Stimulated activated CD4-positive, alpha-beta T cell treated with anti-CD3 and anti-CD28 coated beads, Interleukin-15, amount 100 ng/mL, for 48 hours (primary cell): ENCODE results near the gene SGPP2.
"Not testable (repeated sequence)": the region's sequence is repeated elsewhere in the genome, so short reads cannot be mapped to it uniquely, and the experiment has no call there.

ENCODE experiments used
- DNase-seq, 2 donors: peaks; one replicate each; pipeline ENCODE4 v3.0.0-alpha.2; 2020; ENCODE audit warnings: low read depth in 2 of 2

The SGPP2 gene

DNA sequence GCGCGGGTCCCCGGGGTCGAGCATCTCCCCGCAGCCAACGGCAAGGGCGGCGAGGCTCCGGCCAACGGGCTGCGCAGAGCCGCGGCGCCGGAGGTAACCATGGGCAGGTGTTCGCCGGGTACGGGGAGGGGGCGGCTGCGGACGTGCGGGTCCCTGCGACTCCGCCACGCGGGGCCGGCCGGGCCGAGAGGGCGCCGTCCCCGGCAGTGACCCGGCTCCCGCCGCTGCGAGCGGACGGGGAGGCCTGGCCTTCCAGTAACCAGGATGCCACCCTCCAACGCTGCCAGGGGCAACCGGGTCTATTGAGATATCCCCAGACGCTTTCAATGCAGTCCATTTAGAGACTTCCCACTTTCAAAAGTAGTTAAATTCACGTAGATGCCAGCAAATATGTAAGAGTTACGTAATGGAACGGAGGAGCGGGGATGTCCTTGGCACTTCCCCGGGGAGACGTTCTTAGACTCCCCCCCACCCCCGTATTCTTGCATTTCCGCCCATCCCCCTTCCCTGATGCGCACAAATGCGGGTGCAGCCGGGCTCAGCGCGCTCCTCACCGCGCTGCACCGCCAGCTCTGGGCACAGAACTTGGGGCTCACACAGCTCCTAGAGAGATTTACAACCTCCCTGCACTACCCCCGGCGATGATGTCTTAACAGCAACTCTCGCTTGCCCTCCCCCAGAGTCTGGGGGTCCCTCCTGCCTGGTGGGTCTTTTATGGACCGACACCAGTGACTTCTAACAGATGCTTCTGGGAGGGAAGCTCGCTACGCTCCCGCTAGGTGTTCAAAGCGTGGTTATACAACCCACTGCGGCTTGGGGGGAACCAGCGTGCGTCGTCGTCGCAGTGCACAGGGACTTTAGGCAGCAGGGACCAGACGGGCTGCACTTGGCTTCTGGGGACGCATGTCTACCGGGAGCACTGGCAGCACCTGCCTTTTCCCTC, 657 bp downstream of the SGPP2 start:
- peak in 1 of 2 donors; percentile 13 for DNase-seq

- no peak for DNase-seq
Measured at GRCh38 chr2:222427646-222428301, 3.4 kb downstream of the SGPP2 start.

DNA sequence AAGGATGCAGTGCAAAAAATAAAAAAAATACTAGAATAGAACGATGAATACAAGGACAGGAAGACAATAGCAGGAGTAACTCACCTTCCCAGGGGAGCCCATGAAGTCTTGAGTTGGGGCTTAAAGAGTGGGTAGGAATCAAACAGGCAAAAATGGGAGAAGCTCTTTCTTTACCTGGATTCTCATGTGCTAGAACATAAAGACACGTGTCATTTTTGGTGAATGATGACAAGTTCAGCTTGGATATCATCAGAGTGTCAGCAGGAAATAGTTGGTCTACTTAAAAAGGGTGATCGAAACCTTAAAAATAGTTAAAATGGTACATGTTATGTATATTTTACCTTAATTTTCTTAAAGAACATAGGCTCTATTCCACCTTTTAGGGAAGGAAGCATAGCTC, 5.7 kb downstream of the SGPP2 start:
- DNase-seq: no peak

GRCh38 chr2:222430681-222431080, 6.3 kb downstream of the SGPP2 start:
- DNase-seq: no peak

DNA sequence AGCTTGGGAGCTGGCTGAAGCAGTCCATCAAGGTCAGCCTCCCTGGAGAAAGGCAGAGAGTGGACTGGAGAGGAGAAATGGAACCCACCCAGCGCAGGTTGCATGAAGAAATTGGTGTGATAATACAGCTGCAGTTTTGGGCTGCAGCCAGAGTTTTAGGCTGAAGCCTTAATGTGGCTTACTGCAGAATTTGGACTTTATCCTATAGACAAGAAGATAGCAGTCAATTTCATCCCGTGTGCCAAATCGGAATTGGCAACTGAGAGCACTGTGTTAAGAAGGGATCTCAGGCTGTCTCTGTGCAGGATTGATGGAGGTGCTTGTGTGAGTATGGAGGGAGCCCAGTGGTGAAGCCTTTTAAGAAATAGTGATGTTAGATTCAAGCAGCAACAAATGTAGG, 7.5 kb downstream of the SGPP2 start:
- no peak for DNase-seq

- no peak for DNase-seq
Measured at GRCh38 chr2:222433332-222434173, 9.2 kb downstream of the SGPP2 start.

- no peak for DNase-seq
Measured at GRCh38 chr2:222434204-222434603, 9.9 kb downstream of the SGPP2 start.

- not testable (repeated sequence) for DNase-seq
Measured at GRCh38 chr2:222435400-222436039, 11.2 kb downstream of the SGPP2 start.

GRCh38 chr2:222436040-222436413, 11.7 kb downstream of the SGPP2 start:
- no peak for DNase-seq

GRCh38 chr2:222439692-222440091, 15.3 kb downstream of the SGPP2 start:
- DNase-seq: no peak

GRCh38 chr2:222440673-222441422, 16.5 kb downstream of the SGPP2 start:
- no peak for DNase-seq

DNA sequence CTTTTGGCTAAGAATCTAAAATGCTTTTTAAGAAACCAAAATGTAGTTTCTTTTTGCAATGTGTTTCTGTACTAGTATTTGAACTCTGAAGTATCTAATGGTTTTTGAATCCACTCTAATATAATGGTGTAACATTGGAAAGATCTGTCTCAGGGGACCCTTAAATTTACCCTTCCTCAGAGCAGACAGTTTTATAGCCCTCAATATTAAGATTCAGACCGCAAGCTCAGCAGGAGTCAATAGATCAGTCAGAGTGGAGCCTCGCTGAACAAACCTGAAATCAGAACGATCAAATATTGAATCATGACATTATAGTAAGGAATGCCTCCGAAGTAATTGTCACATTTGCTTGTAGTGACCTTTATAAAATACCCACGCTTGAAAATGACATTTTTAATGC, 18.3 kb downstream of the SGPP2 start:
- DNase-seq: no peak

- DNase-seq: no peak
Measured at GRCh38 chr2:222445227-222445626, 20.9 kb downstream of the SGPP2 start.

- no peak for DNase-seq
Measured at GRCh38 chr2:222447131-222447530, 22.8 kb downstream of the SGPP2 start.

DNA sequence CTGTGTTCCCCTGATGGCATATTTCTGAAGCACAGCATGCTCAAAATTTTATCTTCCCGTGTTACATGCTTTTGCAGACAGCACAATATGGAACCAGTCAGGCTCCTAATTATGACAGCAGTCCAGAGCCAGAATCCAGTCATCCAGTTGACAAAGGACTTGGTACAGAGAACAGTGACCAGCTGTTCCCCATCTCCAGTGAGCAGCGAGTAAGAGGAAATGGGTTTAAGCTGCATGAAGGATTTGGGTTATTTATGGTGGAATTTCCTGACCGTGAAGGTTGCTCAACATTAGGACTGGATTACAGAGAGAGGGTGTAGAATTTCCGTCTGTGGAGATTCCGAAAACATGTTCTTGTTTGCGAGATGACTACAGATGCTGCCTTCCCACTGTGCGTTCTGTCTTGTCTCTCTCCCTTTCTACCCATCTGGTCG, 24.4 kb downstream of the SGPP2 start:
- no peak for DNase-seq

DNA sequence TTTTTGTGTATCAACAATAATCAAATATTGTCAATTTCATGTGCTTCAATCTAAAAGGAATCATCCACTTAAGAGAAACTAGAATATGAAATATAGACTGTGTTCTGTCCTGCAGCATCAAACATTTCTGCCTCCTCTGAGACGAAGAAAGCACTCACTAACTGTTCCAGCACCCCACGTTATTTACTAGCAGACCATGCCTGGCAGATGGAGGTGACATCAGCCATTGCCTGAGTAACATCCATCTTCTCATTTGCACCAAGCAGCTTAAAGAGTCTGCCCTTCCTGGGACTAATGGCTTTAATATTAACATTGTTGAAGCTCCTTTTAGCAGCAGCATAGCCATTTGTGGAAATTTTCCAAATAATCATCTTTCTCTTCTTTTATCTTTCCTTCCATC, 25.7 kb downstream of the SGPP2 start:
- no peak for DNase-seq

DNA sequence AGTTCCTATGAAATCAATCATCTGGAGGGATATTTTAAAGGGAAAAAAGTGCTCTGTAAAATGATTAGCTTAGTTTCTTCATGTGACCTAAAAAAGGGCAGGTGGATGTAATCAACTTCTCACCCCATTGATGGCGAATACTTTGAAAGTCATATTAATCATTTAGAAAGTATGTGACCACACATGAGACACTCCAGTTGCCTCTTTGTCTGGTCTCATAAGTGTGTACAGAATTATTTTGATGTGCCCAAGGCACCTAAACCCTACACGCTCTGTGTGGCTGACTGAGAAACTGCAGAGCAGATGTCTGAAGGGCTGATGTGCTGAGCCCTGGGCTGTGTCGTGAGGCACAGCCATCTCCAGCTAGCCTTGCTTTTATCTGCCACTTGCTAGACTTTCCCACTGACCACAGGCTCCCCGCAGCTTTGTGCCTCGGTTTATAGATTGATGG, 26.9 kb downstream of the SGPP2 start:
- DNase-seq: no peak

DNA sequence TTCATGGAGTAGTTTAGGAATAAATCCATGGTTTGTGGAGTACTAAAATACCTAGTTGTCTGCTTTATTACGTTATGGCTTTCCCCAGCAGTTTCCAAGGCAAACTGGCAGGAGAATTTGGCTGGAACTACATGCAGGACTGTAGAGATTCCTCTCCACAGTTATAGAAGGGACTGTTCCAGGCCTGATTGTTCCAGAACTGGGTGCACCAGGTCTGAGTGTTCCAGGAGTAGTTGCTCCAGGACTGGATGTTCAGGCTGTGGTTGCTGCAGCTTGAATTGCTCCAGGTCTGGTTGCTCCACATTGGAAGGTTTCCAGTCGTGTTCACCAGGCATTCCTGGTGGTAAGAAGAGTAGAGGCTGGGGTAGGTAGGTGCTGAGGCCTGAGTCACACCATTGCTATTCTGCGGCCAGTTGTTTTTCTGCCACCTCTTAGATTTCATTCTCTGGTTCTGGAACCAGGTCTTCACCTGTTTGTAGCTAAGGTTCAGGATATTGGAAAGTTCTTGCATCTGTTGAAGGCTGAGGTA, 28.1 kb downstream of the SGPP2 start:
- no peak for DNase-seq

GRCh38 chr2:222456479-222457077, 32.2 kb downstream of the SGPP2 start:
- no peak for DNase-seq

GRCh38 chr2:222459983-222460382, 35.6 kb downstream of the SGPP2 start:
- no peak for DNase-seq
